HG03103 (cell line): ENCODE results near the gene C3orf22.
"Not testable (repeated sequence)": the region's sequence is repeated elsewhere in the genome, so short reads cannot be mapped to it uniquely, and the experiment has no call there.

ENCODE experiments used
- ATAC-seq: cut with Tn5 transposase; IDR thresholded peaks from one replicate; pipeline ENCODE4 v1.9.1; 2021; ENCODE audit warnings: low read depth; ENCODE audit not compliant: unreplicated experiment

C3orf22 gene

GRCh38 chr3:126558336-126559071 lies at the start of gene C3orf22:
Gene C3orf22 (minus strand): TSS chr3:126558932. CDS start chr3:126553390, 5,542 bp downstream.
- no peak for ATAC-seq

- ATAC-seq = no peak
These were observed 48.6 kb upstream of the C3orf22 start for GRCh38 chr3:126607214-126607908.

GRCh38 chr3:126606001-126606400 lies 47.3 kb upstream of the C3orf22 start:
- no peak for ATAC-seq

- no peak for ATAC-seq
These were observed 46.0 kb upstream of the C3orf22 start for GRCh38 chr3:126604691-126605090.

- ATAC-seq = no peak
These were observed 40.4 kb upstream of the C3orf22 start for GRCh38 chr3:126599101-126599500.

GRCh38 chr3:126595479-126595878 lies 36.7 kb upstream of the C3orf22 start:
- not testable (repeated sequence) for ATAC-seq

- not testable (repeated sequence) for ATAC-seq
These were observed 32.8 kb upstream of the C3orf22 start for GRCh38 chr3:126591515-126591914.

- ATAC-seq = no peak
These were observed 23.6 kb upstream of the C3orf22 start for GRCh38 chr3:126582311-126582710.

GRCh38 chr3:126581569-126581968 lies 22.8 kb upstream of the C3orf22 start:
- no peak for ATAC-seq

- no peak for ATAC-seq
These were observed 22.0 kb upstream of the C3orf22 start for GRCh38 chr3:126580746-126581145.

GRCh38 chr3:126578702-126579101 lies 20.0 kb upstream of the C3orf22 start:
- no peak for ATAC-seq

GRCh38 chr3:126577261-126577660 lies 18.5 kb upstream of the C3orf22 start:
- ATAC-seq = no peak

GRCh38 chr3:126573492-126574117 lies 14.9 kb upstream of the C3orf22 start:
- no peak for ATAC-seq

GRCh38 chr3:126571078-126571477 lies 12.3 kb upstream of the C3orf22 start:
- no peak for ATAC-seq

GRCh38 chr3:126570103-126570541 lies 11.4 kb upstream of the C3orf22 start:
- no peak for ATAC-seq

GRCh38 chr3:126569390-126569975 lies 10.8 kb upstream of the C3orf22 start:
- no peak for ATAC-seq

GRCh38 chr3:126568776-126569342 lies 10.1 kb upstream of the C3orf22 start:
- no peak for ATAC-seq

- no peak for ATAC-seq
These were observed 9.1 kb upstream of the C3orf22 start for GRCh38 chr3:126567696-126568438.

- ATAC-seq = no peak
These were observed 4.1 kb upstream of the C3orf22 start for GRCh38 chr3:126562737-126563276.

- no peak for ATAC-seq
These were observed 971 bp downstream of the C3orf22 start for GRCh38 chr3:126557761-126558160.
